Mesothelial cell of epicardium (in vitro differentiated cells): ENCODE measurements around the gene NR5A1. TPM values are rescaled to one million over a fixed set of nuclear protein-coding genes. Genes with fewer than 3 reads are reported as not detected.

Experiments used
- DNase-seq, 2 experiments: peaks; one replicate each; pipeline ENCODE4 v3.0.0; 2021; ENCODE audit warnings: low spot score in 2 of 2; ENCODE audit not compliant: unreplicated experiment in 2 of 2
- H3K27ac Mint-ChIP-seq: 2 replicates; pipeline ENCODE4 v1.8.0; 2021; ENCODE audit warnings: mixed read lengths
- H3K27me3 Mint-ChIP-seq: 2 replicates; pipeline ENCODE4 v1.8.0; 2021; ENCODE audit warnings: low read depth, mixed read lengths
- H3K36me3 Mint-ChIP-seq: 2 replicates; pipeline ENCODE4 v1.8.0; 2021; ENCODE audit warnings: mixed read lengths
- H3K4me1 Mint-ChIP-seq: 2 replicates; pipeline ENCODE4 v1.8.0; 2021; ENCODE audit warnings: mixed read lengths
- H3K4me3 Mint-ChIP-seq: 2 replicates; pipeline ENCODE4 v1.8.0; 2021; ENCODE audit warnings: mild to moderate bottlenecking, moderate library complexity, mixed read lengths
- H3K9me3 Mint-ChIP-seq: 2 replicates; pipeline ENCODE4 v1.8.0; 2021; ENCODE audit warnings: mixed read lengths
- total RNA-seq: library from RNA; stranded (reverse); gene quantifications from 3 replicates; pipeline ENCODE4 v1.2.1, GENCODE V29; 2021
- TF ChIP-seq, protein P1 (sequence below): fragments of 200-600 bp; sonication (generic); IDR thresholded peaks from one replicate; pipeline ENCODE4 v1.5.0; 2021; ENCODE audit warnings: antibody characterized with exemption; ENCODE audit not compliant: unreplicated experiment

The NR5A1 gene
- total RNA-seq, 1 donor from 2014 or later = 0.25 TPM

GRCh38 chr9:124514874-124515273 is 7.7 kb upstream of the NR5A1 start:
- no peaks in the 10 kb centered on the region for H3K9me3 Mint-ChIP-seq
- peaks cover under 1% of the 10 kb centered on the region for H3K36me3 Mint-ChIP-seq
- H3K27ac Mint-ChIP-seq = no peak overlapping the region
- DNase-seq = no peak
- TF ChIP-seq, protein P1, sequence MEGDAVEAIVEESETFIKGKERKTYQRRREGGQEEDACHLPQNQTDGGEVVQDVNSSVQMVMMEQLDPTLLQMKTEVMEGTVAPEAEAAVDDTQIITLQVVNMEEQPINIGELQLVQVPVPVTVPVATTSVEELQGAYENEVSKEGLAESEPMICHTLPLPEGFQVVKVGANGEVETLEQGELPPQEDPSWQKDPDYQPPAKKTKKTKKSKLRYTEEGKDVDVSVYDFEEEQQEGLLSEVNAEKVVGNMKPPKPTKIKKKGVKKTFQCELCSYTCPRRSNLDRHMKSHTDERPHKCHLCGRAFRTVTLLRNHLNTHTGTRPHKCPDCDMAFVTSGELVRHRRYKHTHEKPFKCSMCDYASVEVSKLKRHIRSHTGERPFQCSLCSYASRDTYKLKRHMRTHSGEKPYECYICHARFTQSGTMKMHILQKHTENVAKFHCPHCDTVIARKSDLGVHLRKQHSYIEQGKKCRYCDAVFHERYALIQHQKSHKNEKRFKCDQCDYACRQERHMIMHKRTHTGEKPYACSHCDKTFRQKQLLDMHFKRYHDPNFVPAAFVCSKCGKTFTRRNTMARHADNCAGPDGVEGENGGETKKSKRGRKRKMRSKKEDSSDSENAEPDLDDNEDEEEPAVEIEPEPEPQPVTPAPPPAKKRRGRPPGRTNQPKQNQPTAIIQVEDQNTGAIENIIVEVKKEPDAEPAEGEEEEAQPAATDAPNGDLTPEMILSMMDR = no peak
- no peak overlapping the region for H3K4me3 Mint-ChIP-seq
- H3K27me3 Mint-ChIP-seq = no peaks in the 10 kb centered on the region
- peaks cover 24% of the 10 kb centered on the region for H3K4me1 Mint-ChIP-seq

DNA sequence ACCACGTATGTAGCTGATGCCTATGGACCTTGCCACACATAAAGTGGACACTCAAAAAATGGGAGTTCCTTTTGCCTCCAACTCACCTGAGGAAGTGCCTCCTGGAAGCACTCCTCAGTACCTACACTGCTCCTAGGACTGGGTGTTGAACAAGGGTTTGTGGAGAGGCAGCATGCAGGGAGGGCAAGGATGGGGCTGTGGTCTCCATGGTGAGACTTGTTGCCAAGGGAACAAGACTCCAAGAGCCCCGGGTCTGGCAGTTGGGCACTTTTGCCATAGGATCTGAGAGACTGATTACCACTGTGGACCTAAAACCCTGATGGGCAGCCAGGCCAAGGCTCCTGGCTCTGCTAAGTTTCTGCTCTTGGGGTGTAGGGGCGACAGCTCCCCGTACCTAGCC is 6.9 kb upstream of the NR5A1 start:
- no peaks in the 10 kb centered on the region for H3K9me3 Mint-ChIP-seq
- no peak for DNase-seq
- TF ChIP-seq, protein P1 = no peak
- peaks cover 24% of the 10 kb centered on the region for H3K4me1 Mint-ChIP-seq
- H3K36me3 Mint-ChIP-seq = no peaks in the 10 kb centered on the region
- no peaks in the 10 kb centered on the region for H3K27me3 Mint-ChIP-seq
- H3K4me3 Mint-ChIP-seq = no peak overlapping the region
- no peak overlapping the region for H3K27ac Mint-ChIP-seq

- H3K4me3 Mint-ChIP-seq = no peak overlapping the region
- no peaks in the 10 kb centered on the region for H3K36me3 Mint-ChIP-seq
- TF ChIP-seq, protein P1 = no peak
- no peaks in the 10 kb centered on the region for H3K27me3 Mint-ChIP-seq
- no peaks in the 10 kb centered on the region for H3K9me3 Mint-ChIP-seq
- peaks cover 24% of the 10 kb centered on the region for H3K4me1 Mint-ChIP-seq
- peak overlapping the region; percentile 33 for H3K27ac Mint-ChIP-seq
- no peak for DNase-seq
Measured at GRCh38 chr9:124513376-124513994, 6.3 kb upstream of the NR5A1 start.

DNA sequence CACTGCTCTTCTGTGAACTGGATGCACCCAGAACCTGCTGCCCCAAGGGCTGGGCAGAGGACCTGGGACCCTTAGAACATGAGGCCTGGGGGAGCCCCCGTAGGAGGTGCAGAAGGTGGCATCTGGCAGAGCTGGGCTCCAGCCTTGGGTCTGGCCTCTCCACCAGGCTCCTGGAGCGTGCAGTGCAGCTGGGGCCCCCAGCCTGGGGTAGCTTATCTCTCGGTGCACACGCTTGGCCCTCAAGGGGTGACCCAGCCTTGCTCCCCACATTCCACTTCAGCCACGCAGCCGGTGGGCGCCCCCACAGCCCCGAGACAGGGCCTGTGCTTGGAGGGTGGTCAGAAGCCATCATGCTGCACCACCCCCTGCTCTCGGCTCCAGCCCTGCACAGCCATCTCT is 5.6 kb upstream of the NR5A1 start:
- no peak for DNase-seq
- Mint-ChIP-seq H3K36me3 (no peaks in the 10 kb centered on the region), H3K4me1 (peaks cover 24% of the 10 kb centered on the region), H3K9me3 (no peaks in the 10 kb centered on the region), H3K27me3 (no peaks in the 10 kb centered on the region), H3K27ac (no peak overlapping the region), H3K4me3 (no peak overlapping the region)
- TF ChIP-seq, protein P1 = no peak

DNA sequence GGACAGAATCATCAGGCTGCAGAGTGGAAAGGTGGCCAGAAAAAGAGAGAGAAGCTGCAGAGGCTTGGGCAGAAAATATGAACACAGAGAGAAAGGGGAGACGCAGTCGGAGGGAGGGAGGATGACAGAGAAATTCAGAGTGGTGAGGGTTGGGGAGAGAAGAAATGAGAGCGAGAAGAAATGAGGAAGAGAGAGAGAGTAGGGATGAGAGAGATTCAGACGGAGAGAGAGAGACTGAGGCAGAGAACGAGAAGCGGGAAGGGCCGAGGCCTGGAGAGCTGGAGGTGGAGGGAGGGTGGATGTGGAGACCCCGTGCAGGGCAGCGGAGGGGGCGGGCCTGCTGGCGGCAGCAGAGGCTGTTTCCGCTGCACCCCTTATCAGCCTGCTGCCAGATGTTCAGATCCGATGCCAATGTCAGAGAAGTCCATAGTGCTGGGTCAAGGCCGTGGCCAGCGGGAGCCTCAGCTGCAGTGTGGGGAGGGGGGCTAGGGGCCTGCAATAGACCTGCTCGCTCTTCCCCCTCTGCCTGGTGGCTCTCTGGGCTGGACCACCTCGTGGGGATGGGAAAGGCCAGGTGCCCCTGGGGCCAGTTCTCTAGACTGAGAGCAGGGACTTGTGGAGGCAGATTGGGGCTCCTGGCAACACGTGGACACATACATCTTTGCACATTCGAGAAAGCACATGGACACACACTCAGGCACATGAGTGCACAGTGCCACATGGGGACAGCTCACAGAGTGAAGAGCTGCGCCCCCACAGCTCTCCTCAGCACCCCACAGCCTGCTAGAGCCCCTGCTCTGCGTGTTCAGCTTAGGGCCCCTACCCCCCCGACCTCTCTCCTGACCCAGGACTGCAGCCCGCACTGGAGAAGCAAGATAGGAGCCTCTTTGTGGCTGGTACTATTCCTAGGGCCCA is 4.9 kb upstream of the NR5A1 start:
- no peaks in the 10 kb centered on the region for H3K9me3 Mint-ChIP-seq
- no peak for DNase-seq
- TF ChIP-seq, protein P1 = no peak
- peak overlapping the region; percentile 55 for H3K27ac Mint-ChIP-seq
- H3K36me3 Mint-ChIP-seq = no peaks in the 10 kb centered on the region
- peaks cover 24% of the 10 kb centered on the region for H3K4me1 Mint-ChIP-seq
- H3K4me3 Mint-ChIP-seq = no peak overlapping the region
- H3K27me3 Mint-ChIP-seq = peaks cover 4% of the 10 kb centered on the region
